HepG2 (cell line): Measurements from ENCODE around the gene CHSY3. TPM values are rescaled to one million over a fixed set of nuclear protein-coding genes. Genes with fewer than 3 reads are reported as not detected.

ENCODE experiments used
- ATAC-seq: fragments of 200-7000 bp; cut with Tn5 transposase; 3 replicates; pipeline ENCODE4 v1.9.1; 2020; ENCODE audit warnings: mild to moderate bottlenecking, moderate library complexity
- BruUV-seq: library from RNA; stranded (reverse); fragments of 400-500 nt; replicated peaks from 2 replicates; lab custom pipeline; 2021; lab: Mats Ljungman, UMichigan
- CTCF ChIA-PET: fragments of 300-600 bp; formaldehyde crosslinking; extraction: SDS; loops from one replicate; lab custom pipeline; 2021; ENCODE audit warnings: low total read pairs, inconsistent platforms, low intra/inter-chr PET ratio; lab: Yijun Ruan, JAX
- POLR2A ChIA-PET: fragments of 350-600 bp; sonication (Branson Sonifier 250); formaldehyde crosslinking; loops from one replicate; lab custom pipeline; 2020; ENCODE audit warnings: antibody characterized with exemption, inconsistent platforms; lab: Yijun Ruan, JAX
- DNase-seq: peaks from one replicate; pipeline ENCODE4 v3.0.0-alpha.2; 2015; ENCODE audit warnings: low spot score
- FAIRE-seq: peaks from 3 replicates; lab custom pipeline; 2011; peaks lifted over from hg19 to GRCh38; lab: Jason Lieb, UNC
- H2AFZ ChIP-seq: one replicate; pipeline ENCODE4 v1.6.1; 2011; ENCODE audit warnings: low read length, inconsistent platforms
- H3K27ac ChIP-seq: fragments of 300-600 bp; 3 replicates; pipeline ENCODE4 v1.8.0; 2011; ENCODE audit warnings: mixed run types, mild to moderate bottlenecking, mixed read lengths, low read length, inconsistent platforms; ENCODE audit not compliant: insufficient read depth; ENCODE audit errors: extremely low read length
- H3K27me3 ChIP-seq, 2 experiments: fragments of 200-600 bp in 1 of 2; 2 replicates in 1 of 2; 3 replicates in 1 of 2; pipeline versions ENCODE4 v1.6.0 to v1.8.0; 2011; ENCODE audit warnings: low read length in 2 of 2, mild to moderate bottlenecking in 2 of 2, moderate library complexity in 2 of 2, inconsistent platforms in 1 of 2; ENCODE audit not compliant: insufficient read depth in 2 of 2, control insufficient read depth in 1 of 2
- H3K36me3 ChIP-seq, 2 experiments: fragments of 200-600 bp in 1 of 2; replicated peaks in 1 of 2; 2 replicates in 1 of 2; 3 replicates in 1 of 2; pipeline versions ENCODE4 v1.5.1 to v1.8.0; 2011; ENCODE audit warnings: low read length in 2 of 2, inconsistent platforms in 1 of 2; ENCODE audit not compliant: insufficient read depth in 2 of 2, control insufficient read depth in 1 of 2
- H3K4me1 ChIP-seq: 2 replicates; pipeline ENCODE4 v1.5.1; 2012; ENCODE audit warnings: low read length, inconsistent platforms; ENCODE audit not compliant: insufficient read depth
- H3K4me2 ChIP-seq: 2 replicates; pipeline ENCODE4 v1.6.0; 2011; ENCODE audit warnings: low read depth, low read length, inconsistent platforms
- H3K4me3 ChIP-seq, 3 experiments: fragments of 200-600 bp in 1 of 3; sonication (generic), shearing (Covaris generic) in 1 of 3; replicated peaks in 1 of 3; 2 replicates each; pipeline ENCODE4 v1.5.1; 2011 to 2016; ENCODE audit warnings: low read length in 3 of 3, inconsistent platforms in 2 of 3, low read depth in 2 of 3, mild to moderate bottlenecking in 2 of 3, control low read depth in 1 of 3, mixed read lengths in 1 of 3; ENCODE audit not compliant: insufficient read depth in 1 of 3
- H3K79me2 ChIP-seq: one replicate; pipeline ENCODE4 v1.6.1; 2011; ENCODE audit warnings: low read length, inconsistent platforms; ENCODE audit not compliant: insufficient read depth
- H3K9ac ChIP-seq: 2 replicates; pipeline ENCODE4 v1.6.0; 2011; ENCODE audit warnings: mild to moderate bottlenecking, low read depth, low read length, inconsistent platforms; ENCODE audit not compliant: insufficient read depth
- H3K9me3 ChIP-seq: 2 replicates; pipeline ENCODE4 v1.5.1; 2012; ENCODE audit warnings: mild to moderate bottlenecking, low read length
- H4K20me1 ChIP-seq: 2 replicates; pipeline ENCODE4 v1.6.0; 2011; ENCODE audit warnings: inconsistent platforms, mild to moderate bottlenecking, low read length, moderate library complexity; ENCODE audit not compliant: insufficient read depth
- BHLHE40 ChIP-seq: IDR thresholded peaks from 2 replicates; pipeline ENCODE4 v1.6.1; 2011; ENCODE audit warnings: low read length, improper control_type of control experiment
- ETV5 ChIP-seq: IDR thresholded peaks from 2 replicates; pipeline ENCODE4 v1.6.1; 2018; ENCODE audit warnings: missing biosample characterization, missing genetic modification reagents, inconsistent platforms, borderline replicate concordance
- HNRNPL ChIP-seq: fragments of 200-400 bp; formaldehyde crosslinking; IDR thresholded peaks from 2 replicates; pipeline ENCODE4 v1.6.1; 2017; ENCODE audit warnings: mild to moderate bottlenecking, low read depth, low read length
- MXD3 ChIP-seq: IDR thresholded peaks from 2 replicates; pipeline ENCODE4 v1.6.1; 2016; ENCODE audit warnings: mild to moderate bottlenecking, missing biosample characterization, missing genetic modification reagents
- RXRA ChIP-seq: sonication (generic); formaldehyde crosslinking; IDR thresholded peaks from 2 replicates; pipeline ENCODE4 v1.5.1; 2020; ENCODE audit warnings: missing genetic modification reagents
- ZNF75D ChIP-seq: sonication (generic); formaldehyde crosslinking; IDR thresholded peaks from 2 replicates; pipeline ENCODE4 v1.8.1; 2023; ENCODE audit warnings: missing genetic modification reagents, mild to moderate bottlenecking, borderline replicate concordance
- ZSCAN12 ChIP-seq: sonication (generic); formaldehyde crosslinking; IDR thresholded peaks from 2 replicates; pipeline ENCODE4 v1.9.0; 2021; ENCODE audit warnings: mild to moderate bottlenecking, missing genetic modification reagents
- WGBS: methylation state at CpG from one replicate; pipeline ENCODE4 v1.1.6; 2017; ENCODE audit warnings: low lambda C conversion rate; 5-methylcytosine and 5-hydroxymethylcytosine counted together
- in situ Hi-C: cut with HindIII; loops from 2 replicates; pipeline ENCODE4 v1.10.0; 2017; ENCODE audit warnings: low pct_unique_long_range_greater_than_20kb; ENCODE audit not compliant: extremely low pct_ligation_motif_present
- intact Hi-C: fragments of 100-400 bp; cut with micrococcal nuclease; formaldehyde crosslinking; loops from one replicate; pipeline ENCODE4 v1.10.0; 2022; ENCODE audit not compliant: unreplicated experiment
- polyA plus RNA-seq, 8 experiments: library from polyadenylated mRNA; depleted of rRNA in 3 of 8; stranded (reverse) in 7 of 8; unstranded in 1 of 8; fragments of >200 nt; fragmentation: Illumina TruSeq in 4 of 8; extraction: Trizol in 4 of 8; gene quantifications; 2 replicates each; pipeline versions ENCODE4 v1.2.1 to v1.2.3, GENCODE V29; 2011 to 2016; ENCODE audit warnings: low read depth in 4 of 8, missing spikeins in 1 of 8, mixed read lengths in 1 of 8; ENCODE audit not compliant: insufficient read depth in 1 of 8
- total RNA-seq, 5 experiments: library from RNA; depleted of rRNA; stranded (reverse); fragments of >200 nt; fragmentation: Illumina TruSeq; extraction: Trizol; gene quantifications; 2 replicates each; pipeline ENCODE4 v1.2.3, GENCODE V29; 2016; ENCODE audit warnings: low read depth in 1 of 5
- TF ChIP-seq, protein P1 (sequence below): sonication (generic); formaldehyde crosslinking; IDR thresholded peaks from 2 replicates; pipeline ENCODE4 v1.4.0; 2020; ENCODE audit warnings: missing genetic modification reagents, mild to moderate bottlenecking, borderline replicate concordance
- TF ChIP-seq, protein P2 (sequence below): IDR thresholded peaks from 2 replicates; pipeline ENCODE4 v1.6.1; 2016
- TF ChIP-seq, protein P3 (sequence below): sonication (generic); formaldehyde crosslinking; conservative IDR thresholded peaks from 2 replicates; pipeline ENCODE4 v1.4.0; 2020; ENCODE audit warnings: missing genetic modification reagents
- TF ChIP-seq, protein P4 (sequence below): fragments of 450-650 bp; IDR thresholded peaks from 2 replicates; pipeline ENCODE4 v1.6.1; 2017; ENCODE audit warnings: mild to moderate bottlenecking
- TF ChIP-seq, protein P5 (sequence below): sonication (generic); formaldehyde crosslinking; IDR thresholded peaks from 2 replicates; pipeline ENCODE4 v1.8.0; 2022; ENCODE audit warnings: mild to moderate bottlenecking, missing genetic modification reagents, moderate library complexity

The CHSY3 gene
- total and polyA plus RNA-seq, 2 of the 13 experiments (the other 11 are each of a cell fraction or from before 2014, with no cell fraction given): 0.26 to 4.1 TPM

DNA sequence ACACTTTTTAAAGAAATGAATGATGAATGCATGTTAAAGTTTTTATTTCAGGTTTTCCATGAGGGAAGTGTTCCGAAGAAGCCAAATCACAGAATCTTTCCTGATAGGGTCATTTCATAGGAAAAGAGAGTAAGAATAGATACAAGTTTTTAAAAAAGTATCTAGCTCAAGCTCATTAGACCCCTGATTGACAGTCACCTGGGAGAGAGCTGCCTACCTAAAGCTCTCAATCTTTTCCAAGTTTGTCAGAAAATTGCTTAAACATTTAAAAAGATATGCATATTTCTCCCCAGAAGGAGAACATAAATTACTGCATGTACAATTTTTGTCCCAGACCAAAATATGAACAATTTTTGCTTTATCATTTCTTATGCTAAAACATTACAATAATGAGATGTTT is 47.9 kb upstream of the CHSY3 start:
- TF ChIP-seq RXRA (CRISPR knock-in tag) (no peak), ZNF75D (CRISPR knock-in tag) (no peak), ETV5 (CRISPR knock-in tag) (no peak)
- POLR2A ChIA-PET: no interaction called here
- 3% methylated on average over 1 of the region's 1 CpG for WGBS

DNA sequence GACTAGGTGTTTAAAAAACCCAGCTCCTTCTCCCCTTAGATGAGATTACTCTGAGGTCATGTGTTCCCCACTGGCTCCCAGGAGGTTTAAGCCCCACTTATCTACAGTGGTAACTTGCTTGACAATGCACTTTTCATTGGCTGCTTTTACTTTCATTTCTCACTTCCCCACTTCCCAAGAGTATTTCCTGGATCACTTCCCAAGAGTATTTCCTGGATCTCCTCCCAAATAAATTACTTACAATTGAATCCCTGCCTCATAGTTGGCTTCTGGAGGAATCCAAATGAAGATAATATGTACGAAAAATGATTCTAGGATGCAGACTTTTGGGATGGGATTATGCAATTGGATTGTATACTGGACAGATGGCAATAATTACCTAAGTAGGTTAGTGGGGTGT is 47.1 kb upstream of the CHSY3 start:
- Histone ChIP-seq H3K27me3 (no peaks in the 10 kb centered on the region), H4K20me1 (no peaks in the 10 kb centered on the region), H3K27ac (no peak overlapping the region), H3K79me2 (no peaks in the 10 kb centered on the region), H2AFZ (no peak overlapping the region), H3K9ac (no peak overlapping the region), H3K9me3 (no peaks in the 10 kb centered on the region), H3K4me2 (no peak overlapping the region), H3K4me1 (no peaks in the 10 kb centered on the region), H3K36me3 (no peaks in the 10 kb centered on the region), H3K4me3 (no peak overlapping the region)
- in situ Hi-C loops: no loop called here
- CTCF ChIA-PET: no interaction called here
- FAIRE-seq (no peak), ATAC-seq (no peak), DNase-seq (no peak)
- no TSS peak for BruUV-seq
- intact Hi-C loops: no loop called here
- WGBS: 0% methylated on average over 1 of the region's 1 CpG
- POLR2A ChIA-PET: no interaction called here
- TF ChIP-seq, protein P1, sequence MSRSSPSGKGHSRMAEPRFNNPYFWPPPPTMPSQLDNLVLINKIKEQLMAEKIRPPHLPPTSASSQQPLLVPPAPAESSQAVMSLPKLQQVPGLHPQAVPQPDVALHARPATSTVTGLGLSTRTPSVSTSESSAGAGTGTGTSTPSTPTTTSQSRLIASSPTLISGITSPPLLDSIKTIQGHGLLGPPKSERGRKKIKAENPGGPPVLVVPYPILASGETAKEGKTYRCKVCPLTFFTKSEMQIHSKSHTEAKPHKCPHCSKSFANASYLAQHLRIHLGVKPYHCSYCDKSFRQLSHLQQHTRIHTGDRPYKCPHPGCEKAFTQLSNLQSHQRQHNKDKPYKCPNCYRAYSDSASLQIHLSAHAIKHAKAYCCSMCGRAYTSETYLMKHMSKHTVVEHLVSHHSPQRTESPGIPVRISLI: no peak
- TF ChIP-seq, protein P2, sequence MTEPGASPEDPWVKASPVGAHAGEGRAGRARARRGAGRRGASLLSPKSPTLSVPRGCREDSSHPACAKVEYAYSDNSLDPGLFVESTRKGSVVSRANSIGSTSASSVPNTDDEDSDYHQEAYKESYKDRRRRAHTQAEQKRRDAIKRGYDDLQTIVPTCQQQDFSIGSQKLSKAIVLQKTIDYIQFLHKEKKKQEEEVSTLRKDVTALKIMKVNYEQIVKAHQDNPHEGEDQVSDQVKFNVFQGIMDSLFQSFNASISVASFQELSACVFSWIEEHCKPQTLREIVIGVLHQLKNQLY: no peak
- TF ChIP-seq, protein P3, sequence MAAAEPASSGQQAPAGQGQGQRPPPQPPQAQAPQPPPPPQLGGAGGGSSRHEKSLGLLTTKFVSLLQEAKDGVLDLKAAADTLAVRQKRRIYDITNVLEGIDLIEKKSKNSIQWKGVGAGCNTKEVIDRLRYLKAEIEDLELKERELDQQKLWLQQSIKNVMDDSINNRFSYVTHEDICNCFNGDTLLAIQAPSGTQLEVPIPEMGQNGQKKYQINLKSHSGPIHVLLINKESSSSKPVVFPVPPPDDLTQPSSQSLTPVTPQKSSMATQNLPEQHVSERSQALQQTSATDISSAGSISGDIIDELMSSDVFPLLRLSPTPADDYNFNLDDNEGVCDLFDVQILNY (CRISPR knock-in tag): no peak
- no peak for TF ChIP-seq HNRNPL
- TF ChIP-seq MXD3 (CRISPR knock-in tag): no peak
- TF ChIP-seq, protein P4, sequence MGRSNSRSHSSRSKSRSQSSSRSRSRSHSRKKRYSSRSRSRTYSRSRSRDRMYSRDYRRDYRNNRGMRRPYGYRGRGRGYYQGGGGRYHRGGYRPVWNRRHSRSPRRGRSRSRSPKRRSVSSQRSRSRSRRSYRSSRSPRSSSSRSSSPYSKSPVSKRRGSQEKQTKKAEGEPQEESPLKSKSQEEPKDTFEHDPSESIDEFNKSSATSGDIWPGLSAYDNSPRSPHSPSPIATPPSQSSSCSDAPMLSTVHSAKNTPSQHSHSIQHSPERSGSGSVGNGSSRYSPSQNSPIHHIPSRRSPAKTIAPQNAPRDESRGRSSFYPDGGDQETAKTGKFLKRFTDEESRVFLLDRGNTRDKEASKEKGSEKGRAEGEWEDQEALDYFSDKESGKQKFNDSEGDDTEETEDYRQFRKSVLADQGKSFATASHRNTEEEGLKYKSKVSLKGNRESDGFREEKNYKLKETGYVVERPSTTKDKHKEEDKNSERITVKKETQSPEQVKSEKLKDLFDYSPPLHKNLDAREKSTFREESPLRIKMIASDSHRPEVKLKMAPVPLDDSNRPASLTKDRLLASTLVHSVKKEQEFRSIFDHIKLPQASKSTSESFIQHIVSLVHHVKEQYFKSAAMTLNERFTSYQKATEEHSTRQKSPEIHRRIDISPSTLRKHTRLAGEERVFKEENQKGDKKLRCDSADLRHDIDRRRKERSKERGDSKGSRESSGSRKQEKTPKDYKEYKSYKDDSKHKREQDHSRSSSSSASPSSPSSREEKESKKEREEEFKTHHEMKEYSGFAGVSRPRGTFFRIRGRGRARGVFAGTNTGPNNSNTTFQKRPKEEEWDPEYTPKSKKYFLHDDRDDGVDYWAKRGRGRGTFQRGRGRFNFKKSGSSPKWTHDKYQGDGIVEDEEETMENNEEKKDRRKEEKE: no peak
- no peak for TF ChIP-seq BHLHE40
- TF ChIP-seq, protein P5, sequence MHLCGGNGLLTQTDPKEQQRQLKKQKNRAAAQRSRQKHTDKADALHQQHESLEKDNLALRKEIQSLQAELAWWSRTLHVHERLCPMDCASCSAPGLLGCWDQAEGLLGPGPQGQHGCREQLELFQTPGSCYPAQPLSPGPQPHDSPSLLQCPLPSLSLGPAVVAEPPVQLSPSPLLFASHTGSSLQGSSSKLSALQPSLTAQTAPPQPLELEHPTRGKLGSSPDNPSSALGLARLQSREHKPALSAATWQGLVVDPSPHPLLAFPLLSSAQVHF: no peak
- no peak for TF ChIP-seq ZSCAN12 (CRISPR knock-in tag)

More for the DNA sequence above, 47.9 kb upstream of the CHSY3 start:
- H3K9ac ChIP-seq: no peak overlapping the region
- FAIRE-seq (no peak), DNase-seq (no peak), ATAC-seq (no peak)
- H3K79me2 ChIP-seq: no peaks in the 10 kb centered on the region
- H3K4me1 ChIP-seq: no peaks in the 10 kb centered on the region
- H3K4me2 ChIP-seq: no peak overlapping the region
- no peaks in the 10 kb centered on the region for H3K36me3 ChIP-seq
- no peak overlapping the region for H3K27ac ChIP-seq
- H3K27me3 ChIP-seq: no peaks in the 10 kb centered on the region
- no peak overlapping the region for H2AFZ ChIP-seq
- H4K20me1 ChIP-seq: no peaks in the 10 kb centered on the region
- CTCF ChIA-PET: no interaction called here
- H3K4me3 ChIP-seq: no peak overlapping the region
- in situ Hi-C loops (no loop called here), intact Hi-C loops (no loop called here)
- H3K9me3 ChIP-seq: no peaks in the 10 kb centered on the region
- no TSS peak for BruUV-seq
